ENCODE measurements around the gene CDH26.
A peak's percentile ranks its signal among the peaks of the same experiment; 100 is the strongest.

DNA sequence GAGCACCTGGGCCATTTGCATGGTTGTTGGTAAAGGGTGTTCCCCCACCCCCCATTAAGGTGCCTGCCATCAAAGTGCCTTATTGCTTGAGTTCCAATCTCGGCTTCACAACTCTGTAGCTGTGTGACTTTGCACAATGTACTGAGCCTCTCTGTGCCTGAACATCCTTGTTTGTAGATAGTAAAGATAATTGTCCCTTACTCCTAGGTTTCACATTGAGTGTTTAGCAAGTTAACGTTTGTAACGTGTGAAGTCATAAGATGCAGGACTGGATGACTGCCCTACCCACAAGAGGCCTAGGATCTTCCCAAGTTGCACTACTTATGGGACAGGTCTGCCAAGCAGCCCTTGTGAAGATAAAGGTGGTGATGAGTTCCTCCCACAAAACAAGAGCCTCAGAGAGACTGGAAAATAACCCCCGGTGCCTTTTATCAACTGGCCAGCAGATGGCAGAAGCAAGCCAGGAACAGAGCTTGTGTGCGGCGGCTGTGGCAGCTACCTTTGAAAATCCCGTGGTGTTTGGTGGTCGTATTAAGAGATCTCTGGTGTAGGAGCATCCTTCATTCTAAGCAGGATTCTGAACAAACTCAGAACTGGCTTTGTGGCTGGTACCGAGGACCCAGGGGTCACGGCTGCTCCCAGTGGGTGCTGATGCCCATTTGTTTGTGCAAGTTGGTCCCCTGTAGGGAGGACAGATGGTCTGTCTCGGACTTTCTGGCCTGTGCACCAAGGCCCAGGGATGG, 99.1 kb downstream of the CDH26 start:
- TF ChIP-seq, protein P1, sequence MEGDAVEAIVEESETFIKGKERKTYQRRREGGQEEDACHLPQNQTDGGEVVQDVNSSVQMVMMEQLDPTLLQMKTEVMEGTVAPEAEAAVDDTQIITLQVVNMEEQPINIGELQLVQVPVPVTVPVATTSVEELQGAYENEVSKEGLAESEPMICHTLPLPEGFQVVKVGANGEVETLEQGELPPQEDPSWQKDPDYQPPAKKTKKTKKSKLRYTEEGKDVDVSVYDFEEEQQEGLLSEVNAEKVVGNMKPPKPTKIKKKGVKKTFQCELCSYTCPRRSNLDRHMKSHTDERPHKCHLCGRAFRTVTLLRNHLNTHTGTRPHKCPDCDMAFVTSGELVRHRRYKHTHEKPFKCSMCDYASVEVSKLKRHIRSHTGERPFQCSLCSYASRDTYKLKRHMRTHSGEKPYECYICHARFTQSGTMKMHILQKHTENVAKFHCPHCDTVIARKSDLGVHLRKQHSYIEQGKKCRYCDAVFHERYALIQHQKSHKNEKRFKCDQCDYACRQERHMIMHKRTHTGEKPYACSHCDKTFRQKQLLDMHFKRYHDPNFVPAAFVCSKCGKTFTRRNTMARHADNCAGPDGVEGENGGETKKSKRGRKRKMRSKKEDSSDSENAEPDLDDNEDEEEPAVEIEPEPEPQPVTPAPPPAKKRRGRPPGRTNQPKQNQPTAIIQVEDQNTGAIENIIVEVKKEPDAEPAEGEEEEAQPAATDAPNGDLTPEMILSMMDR (IDR thresholded peaks at IDR 0.05; ENCODE audit: low read depth, low read length) = peak; percentile 98
- TF ChIP-seq EZH2phosphoT487 (IDR thresholded peaks at IDR 0.05; ENCODE audit: low read depth) = no peak
